Activated CD4-positive, CD25-positive, alpha-beta regulatory T cell treated with anti-CD3 and anti-CD28 coated beads, Interleukin-2, amount 50 U/mL, for 72 hours (primary cell): Measurements from ENCODE around the gene ZNF426.

Experiments
- DNase-seq: peaks from one replicate; pipeline ENCODE4 v3.0.0; 2021

ZNF426 gene

GRCh38 chr19:9494096-9494495 lies 44.3 kb downstream of the ZNF426 start:
- DNase-seq: no peak

DNA sequence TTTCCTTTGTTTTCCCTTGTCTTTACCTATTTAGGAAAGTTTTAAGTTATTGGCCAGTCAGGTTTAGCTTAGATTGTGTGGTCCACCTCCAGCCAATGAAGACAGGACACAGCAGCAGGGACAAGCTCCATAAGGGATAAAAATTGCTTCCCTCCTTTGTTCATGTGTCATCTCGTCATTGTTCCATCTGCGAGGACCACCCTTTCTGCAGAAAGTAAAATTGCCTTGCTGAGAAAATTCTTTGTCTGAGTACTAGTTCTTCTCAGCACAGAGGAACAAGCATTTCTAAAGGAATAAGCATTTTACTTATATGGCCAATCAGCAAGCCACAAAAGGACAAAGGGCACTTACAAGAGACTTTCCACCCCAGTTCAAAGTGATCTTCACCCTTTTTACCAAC lies 51.4 kb downstream of the ZNF426 start:
- no peak for DNase-seq

- DNase-seq: no peak
These were observed 53.3 kb downstream of the ZNF426 start for GRCh38 chr19:9485140-9485539.

GRCh38 chr19:9474975-9475374 lies 63.5 kb downstream of the ZNF426 start:
- no peak for DNase-seq
